Loucy (cell line): Measurements from ENCODE around the gene WNT3.

ENCODE experiments used
- H2AFZ ChIP-seq: fragments of 200-600 bp; sonication (generic); 2 replicates; pipeline ENCODE4 v1.6.0; 2016; ENCODE audit warnings: antibody characterized with exemption, mild to moderate bottlenecking, low read length, moderate library complexity
- H3F3A ChIP-seq: fragments of 200-600 bp; 2 replicates; pipeline ENCODE4 v1.6.0; 2016; ENCODE audit warnings: antibody characterized with exemption, low read depth, mild to moderate bottlenecking
- H3K27me3 ChIP-seq: fragments of 200-600 bp; sonication (generic); 2 replicates; pipeline ENCODE4 v1.6.1; 2014; ENCODE audit warnings: low read length, mild to moderate bottlenecking; ENCODE audit not compliant: insufficient read depth, poor library complexity, severe bottlenecking
- H3K36me3 ChIP-seq: fragments of 200-600 bp; sonication (generic); 2 replicates; pipeline ENCODE4 v1.6.1; 2016; ENCODE audit warnings: low read length; ENCODE audit not compliant: insufficient read depth
- H3K4me1 ChIP-seq: fragments of 200-600 bp; sonication (generic); 2 replicates; pipeline ENCODE4 v1.5.1; 2014; ENCODE audit warnings: low read length, mild to moderate bottlenecking; ENCODE audit not compliant: insufficient read depth, poor library complexity, severe bottlenecking
- H3K4me2 ChIP-seq: fragments of 200-600 bp; sonication (generic); 2 replicates; pipeline ENCODE4 v1.6.0; 2014; ENCODE audit warnings: antibody characterized with exemption, low read length, low read depth, mild to moderate bottlenecking; ENCODE audit not compliant: poor library complexity, severe bottlenecking
- H3K4me3 ChIP-seq: fragments of 200-600 bp; sonication (generic); 2 replicates; pipeline ENCODE4 v1.5.1; 2014; ENCODE audit warnings: low read length, mild to moderate bottlenecking, mixed read lengths; ENCODE audit not compliant: poor library complexity, severe bottlenecking
- H3K79me2 ChIP-seq: fragments of 200-600 bp; sonication (generic); 2 replicates; pipeline ENCODE4 v1.6.1; 2014; ENCODE audit warnings: low read length; ENCODE audit not compliant: insufficient read depth
- H3K9ac ChIP-seq: fragments of 200-600 bp; sonication (generic); 2 replicates; pipeline ENCODE4 v1.6.0; 2014; ENCODE audit warnings: mild to moderate bottlenecking, low read depth, low read length, moderate library complexity; ENCODE audit not compliant: poor library complexity, severe bottlenecking
- H3K9me2 ChIP-seq: fragments of 200-600 bp; sonication (generic); replicated peaks from 2 replicates; pipeline ENCODE4 v1.6.1; 2016; ENCODE audit warnings: low read depth, low read length, mixed read lengths
- H3K9me3 ChIP-seq: fragments of 200-600 bp; sonication (generic); 2 replicates; pipeline ENCODE4 v1.6.1; 2014; ENCODE audit warnings: mild to moderate bottlenecking, antibody characterized with exemption, low read length, low read depth; ENCODE audit not compliant: insufficient read depth
- H4K20me1 ChIP-seq: fragments of 200-600 bp; sonication (generic); 2 replicates; pipeline ENCODE4 v1.6.0; 2014; ENCODE audit warnings: antibody characterized with exemption, low read length, mild to moderate bottlenecking; ENCODE audit not compliant: insufficient read depth, poor library complexity, severe bottlenecking
- EZH2phosphoT487 ChIP-seq: fragments of 200-600 bp; IDR thresholded peaks from 2 replicates; pipeline ENCODE4 v1.6.1; 2018; ENCODE audit warnings: antibody characterized with exemption, mild to moderate bottlenecking, moderate library complexity, borderline replicate concordance
- TF ChIP-seq, protein P1 (sequence below): fragments of 200-600 bp; sonication (generic); conservative IDR thresholded peaks from 2 replicates; pipeline ENCODE4 v1.5.1; 2014; ENCODE audit warnings: mild to moderate bottlenecking, antibody characterized with exemption, low read length

The WNT3 gene

DNA sequence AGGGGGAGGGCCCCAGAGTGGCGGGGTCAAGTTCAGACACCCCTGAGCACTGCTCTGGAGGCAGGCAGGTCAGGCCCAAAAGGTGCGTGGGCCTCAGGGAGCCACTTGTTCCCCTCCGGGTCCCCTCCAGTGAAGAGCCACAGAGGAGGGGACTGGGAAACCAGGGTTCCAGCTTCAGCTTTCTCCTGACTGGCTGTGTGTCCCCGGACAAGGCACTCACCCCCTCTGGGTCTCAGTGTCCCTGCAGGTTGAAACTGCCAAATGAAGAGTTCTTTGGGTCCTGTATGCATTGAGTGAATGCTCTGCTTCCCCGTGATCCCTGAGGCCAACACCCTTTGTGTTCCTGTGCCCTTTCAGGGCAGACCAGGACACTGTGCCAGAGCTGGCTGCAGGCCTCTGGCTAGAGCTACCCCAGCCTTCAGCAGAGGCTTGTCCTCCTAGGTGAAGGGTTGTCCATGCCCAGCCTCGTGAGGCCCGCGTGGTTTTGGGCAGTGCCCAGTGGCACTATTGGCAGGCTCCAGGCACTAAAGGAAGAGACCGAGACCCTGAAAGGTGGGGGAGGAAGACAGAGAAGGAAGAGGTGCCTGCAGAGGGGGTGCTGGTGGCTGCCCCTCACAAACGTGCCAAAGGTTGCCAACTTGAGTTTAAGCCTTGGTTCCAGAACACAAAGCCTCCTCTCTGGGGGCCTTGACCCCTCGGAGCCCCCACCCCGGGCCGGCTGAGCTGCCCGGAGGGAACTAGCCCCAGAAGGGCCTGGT, 13.3 kb upstream of the WNT3 start:
- H3K36me3 ChIP-seq = no peaks in the 10 kb centered on the region
- H3K9me3 ChIP-seq = no peaks in the 10 kb centered on the region
- H3K4me1 ChIP-seq = no peaks in the 10 kb centered on the region
- no peaks in the 10 kb centered on the region for H3K79me2 ChIP-seq
- TF ChIP-seq, protein P1, sequence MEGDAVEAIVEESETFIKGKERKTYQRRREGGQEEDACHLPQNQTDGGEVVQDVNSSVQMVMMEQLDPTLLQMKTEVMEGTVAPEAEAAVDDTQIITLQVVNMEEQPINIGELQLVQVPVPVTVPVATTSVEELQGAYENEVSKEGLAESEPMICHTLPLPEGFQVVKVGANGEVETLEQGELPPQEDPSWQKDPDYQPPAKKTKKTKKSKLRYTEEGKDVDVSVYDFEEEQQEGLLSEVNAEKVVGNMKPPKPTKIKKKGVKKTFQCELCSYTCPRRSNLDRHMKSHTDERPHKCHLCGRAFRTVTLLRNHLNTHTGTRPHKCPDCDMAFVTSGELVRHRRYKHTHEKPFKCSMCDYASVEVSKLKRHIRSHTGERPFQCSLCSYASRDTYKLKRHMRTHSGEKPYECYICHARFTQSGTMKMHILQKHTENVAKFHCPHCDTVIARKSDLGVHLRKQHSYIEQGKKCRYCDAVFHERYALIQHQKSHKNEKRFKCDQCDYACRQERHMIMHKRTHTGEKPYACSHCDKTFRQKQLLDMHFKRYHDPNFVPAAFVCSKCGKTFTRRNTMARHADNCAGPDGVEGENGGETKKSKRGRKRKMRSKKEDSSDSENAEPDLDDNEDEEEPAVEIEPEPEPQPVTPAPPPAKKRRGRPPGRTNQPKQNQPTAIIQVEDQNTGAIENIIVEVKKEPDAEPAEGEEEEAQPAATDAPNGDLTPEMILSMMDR = no peak
- TF ChIP-seq EZH2phosphoT487 = no peak
- H3K9me2 ChIP-seq = no peaks in the 10 kb centered on the region
- H3K4me3 ChIP-seq = no peak overlapping the region
- no peaks in the 10 kb centered on the region for H3K27me3 ChIP-seq
- H3K9ac ChIP-seq = no peak overlapping the region
- H3K4me2 ChIP-seq = no peak overlapping the region
- H3F3A ChIP-seq = no peaks in the 10 kb centered on the region
- no peak overlapping the region for H2AFZ ChIP-seq
- H4K20me1 ChIP-seq = no peaks in the 10 kb centered on the region

DNA sequence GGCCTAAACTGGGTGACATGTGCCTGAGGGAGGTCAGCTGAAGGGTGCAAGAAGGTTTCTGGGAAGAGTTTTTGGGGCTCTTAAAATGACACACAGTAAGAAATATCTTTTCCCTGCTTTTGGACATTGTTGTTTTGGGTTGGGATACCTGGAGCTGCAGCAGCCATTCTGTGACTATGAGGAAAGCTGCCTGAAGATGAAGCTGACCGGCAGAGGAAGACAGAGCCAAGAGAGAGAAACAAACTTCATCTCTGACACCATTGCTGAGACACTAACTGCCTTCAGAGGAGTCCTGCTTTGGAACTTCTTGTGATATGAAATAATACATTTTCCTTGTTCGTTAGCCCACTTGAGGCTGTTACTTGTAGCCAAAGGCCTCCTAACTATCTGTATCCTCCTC, 8.8 kb upstream of the WNT3 start:
- TF ChIP-seq EZH2phosphoT487 = no peak
- Histone ChIP-seq H3K9ac (no peak overlapping the region), H3F3A (no peaks in the 10 kb centered on the region)

DNA sequence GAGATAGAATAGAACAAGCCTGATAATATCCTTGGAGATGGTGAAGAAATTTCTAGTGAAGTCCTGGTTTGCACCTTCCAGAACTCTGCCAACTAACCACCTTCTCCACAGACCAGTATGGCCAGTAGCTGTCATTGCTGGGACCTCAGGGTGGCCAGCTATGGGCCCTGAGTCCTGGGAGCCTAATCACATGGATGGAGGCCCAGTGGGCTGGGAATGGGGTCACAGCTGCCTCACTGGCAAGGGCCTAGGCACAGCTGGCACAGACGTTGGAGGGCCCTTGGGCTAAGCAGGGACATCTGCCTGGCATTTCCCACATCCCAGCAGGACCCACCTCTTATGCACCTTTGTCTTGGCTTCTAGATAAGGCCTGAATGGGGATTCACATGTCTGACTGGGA, 7.6 kb upstream of the WNT3 start:
- Histone ChIP-seq H3K4me2 (no peak overlapping the region), H3K36me3 (no peaks in the 10 kb centered on the region), H3F3A (no peaks in the 10 kb centered on the region), H3K79me2 (no peaks in the 10 kb centered on the region), H3K27me3 (no peaks in the 10 kb centered on the region), H3K4me3 (no peak overlapping the region), H4K20me1 (no peaks in the 10 kb centered on the region), H2AFZ (no peak overlapping the region), H3K9ac (no peak overlapping the region), H3K9me2 (no peaks in the 10 kb centered on the region), H3K9me3 (no peaks in the 10 kb centered on the region), H3K4me1 (no peaks in the 10 kb centered on the region)
- TF ChIP-seq, protein P1 = no peak
- TF ChIP-seq EZH2phosphoT487 = no peak

More for the DNA sequence above, 8.8 kb upstream of the WNT3 start:
- no peaks in the 10 kb centered on the region for H3K27me3 ChIP-seq
- no peak overlapping the region for H3K4me2 ChIP-seq
- no peaks in the 10 kb centered on the region for H3K36me3 ChIP-seq
- H3K4me1 ChIP-seq = no peaks in the 10 kb centered on the region
- no peak overlapping the region for H2AFZ ChIP-seq
- no peaks in the 10 kb centered on the region for H3K9me2 ChIP-seq
- H3K79me2 ChIP-seq = no peaks in the 10 kb centered on the region
- H3K4me3 ChIP-seq = no peak overlapping the region
- no peaks in the 10 kb centered on the region for H4K20me1 ChIP-seq
- no peaks in the 10 kb centered on the region for H3K9me3 ChIP-seq

DNA sequence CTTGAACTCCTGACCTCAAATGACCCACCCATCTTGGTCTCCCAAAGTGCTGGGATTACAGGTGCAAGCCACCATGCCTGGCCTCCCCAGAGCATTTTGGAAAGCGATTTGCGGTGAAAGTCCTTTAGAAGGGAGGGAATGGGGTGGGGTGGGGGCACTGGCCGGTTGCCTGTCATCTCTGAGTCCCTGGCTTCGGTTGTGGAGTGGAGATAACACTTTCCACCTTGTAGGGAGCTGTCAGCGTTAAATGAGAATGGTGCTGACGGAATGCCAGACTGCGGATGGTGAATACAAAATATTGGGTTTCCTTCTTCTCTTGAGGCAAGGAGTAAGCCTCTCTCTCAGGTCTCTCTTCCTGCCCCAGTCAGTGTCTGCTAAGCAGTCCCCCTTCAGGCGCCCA, 5.2 kb upstream of the WNT3 start:
- Histone ChIP-seq H4K20me1 (no peaks in the 10 kb centered on the region), H3K9ac (no peak overlapping the region), H3K4me3 (no peak overlapping the region), H3K27me3 (no peaks in the 10 kb centered on the region), H3K4me2 (no peak overlapping the region), H3K4me1 (no peaks in the 10 kb centered on the region), H3K79me2 (no peaks in the 10 kb centered on the region), H3K9me3 (no peaks in the 10 kb centered on the region), H3F3A (no peaks in the 10 kb centered on the region), H3K9me2 (no peaks in the 10 kb centered on the region), H2AFZ (no peak overlapping the region), H3K36me3 (no peaks in the 10 kb centered on the region)
- TF ChIP-seq, protein P1 = no peak
- TF ChIP-seq EZH2phosphoT487 = no peak
